H9 (cell line): ENCODE results near the gene C13orf46. TPM values are rescaled to one million over a fixed set of nuclear protein-coding genes. Genes with fewer than 3 reads are reported as not detected.

Experiments used
- DNase-seq: peaks from one replicate; pipeline ENCODE4 v3.0.0-alpha.2; 2017
- H2AFZ ChIP-seq: one replicate; pipeline ENCODE4 v1.6.1; 2013; ENCODE audit warnings: mild to moderate bottlenecking, low read length, control low read depth, moderate library complexity
- H2AK5ac ChIP-seq: 2 replicates; pipeline ENCODE4 v1.6.1; 2013; ENCODE audit warnings: low read length, control low read depth, mixed read lengths; ENCODE audit not compliant: insufficient read length
- H2BK120ac ChIP-seq: one replicate; pipeline ENCODE4 v1.6.1; 2013; ENCODE audit warnings: low read depth, mild to moderate bottlenecking, low read length, control low read depth, inconsistent platforms; ENCODE audit not compliant: poor library complexity, severe bottlenecking
- H2BK12ac ChIP-seq: 2 replicates; pipeline ENCODE4 v1.6.1; 2013; ENCODE audit warnings: low read length, control low read depth, mixed read lengths, low read depth; ENCODE audit not compliant: insufficient read length
- H2BK15ac ChIP-seq: 2 replicates; pipeline ENCODE4 v1.6.1; 2013; ENCODE audit warnings: low read depth, low read length, control low read depth
- H2BK20ac ChIP-seq: one replicate; pipeline ENCODE4 v1.6.1; 2013; ENCODE audit warnings: low read depth, mild to moderate bottlenecking, low read length, control low read depth, inconsistent platforms; ENCODE audit not compliant: poor library complexity, severe bottlenecking
- H2BK5ac ChIP-seq: 2 replicates; pipeline ENCODE4 v1.6.1; 2013; ENCODE audit warnings: low read length, control low read depth, mixed read lengths; ENCODE audit not compliant: insufficient read length
- H3K14ac ChIP-seq: 2 replicates; pipeline ENCODE4 v1.6.1; 2013; ENCODE audit warnings: low read length, control low read depth; ENCODE audit not compliant: insufficient read depth
- H3K18ac ChIP-seq: 2 replicates; pipeline ENCODE4 v1.6.1; 2013; ENCODE audit warnings: low read depth, mild to moderate bottlenecking, mixed read lengths, low read length, control low read depth; ENCODE audit not compliant: insufficient read length
- H3K23ac ChIP-seq: 2 replicates; pipeline ENCODE4 v1.6.1; 2013; ENCODE audit warnings: low read length, control low read depth, mixed read lengths, low read depth; ENCODE audit not compliant: insufficient read length
- H3K23me2 ChIP-seq: 2 replicates; pipeline ENCODE4 v1.6.1; 2013; ENCODE audit warnings: low read depth, mild to moderate bottlenecking, mixed read lengths, low read length, control low read depth; ENCODE audit not compliant: insufficient read length, poor library complexity, severe bottlenecking
- H3K27ac ChIP-seq: 2 replicates; pipeline ENCODE4 v1.5.1; 2013; ENCODE audit warnings: low read length, control low read depth, mixed read lengths, low read depth; ENCODE audit not compliant: insufficient read length
- H3K27me3 ChIP-seq: 2 replicates; pipeline ENCODE4 v1.6.1; 2013; ENCODE audit warnings: low read length, control low read depth, inconsistent platforms; ENCODE audit not compliant: insufficient read depth
- H3K4ac ChIP-seq: 2 replicates; pipeline ENCODE4 v1.6.1; 2013; ENCODE audit warnings: low read depth, mild to moderate bottlenecking, control low read depth, inconsistent platforms, low read length, moderate library complexity
- H3K4me1 ChIP-seq: 2 replicates; pipeline ENCODE4 v1.6.1; 2013; ENCODE audit warnings: low read length, control low read depth, inconsistent platforms; ENCODE audit not compliant: insufficient read depth
- H3K4me2 ChIP-seq: 2 replicates; pipeline ENCODE4 v1.6.1; 2013; ENCODE audit warnings: low read length, control low read depth, mixed read lengths; ENCODE audit not compliant: insufficient read length, insufficient read depth
- H3K56ac ChIP-seq: 2 replicates; pipeline ENCODE4 v1.6.1; 2013; ENCODE audit warnings: low read depth, mild to moderate bottlenecking, mixed read lengths, low read length, control low read depth; ENCODE audit not compliant: insufficient read length
- H3K79me1 ChIP-seq: 2 replicates; pipeline ENCODE4 v1.6.1; 2013; ENCODE audit warnings: low read depth, mild to moderate bottlenecking, moderate library complexity, low read length, control low read depth, inconsistent platforms; ENCODE audit not compliant: insufficient read depth, poor library complexity, severe bottlenecking
- H3K79me2 ChIP-seq: 2 replicates; pipeline ENCODE4 v1.6.1; 2013; ENCODE audit warnings: low read length, control low read depth, inconsistent platforms; ENCODE audit not compliant: insufficient read depth
- H3K9ac ChIP-seq: 2 replicates; pipeline ENCODE4 v1.6.1; 2013; ENCODE audit warnings: low read length, control low read depth, mixed read lengths; ENCODE audit not compliant: insufficient read length; ENCODE audit errors: extremely low read depth
- H3K9me3 ChIP-seq: one replicate; pipeline ENCODE4 v1.6.1; 2013; ENCODE audit warnings: low read depth, low read length, inconsistent platforms; ENCODE audit not compliant: control insufficient read depth
- H3T11ph ChIP-seq: one replicate; pipeline ENCODE4 v1.6.1; 2013; ENCODE audit warnings: mild to moderate bottlenecking, low read length, control low read depth, inconsistent platforms
- H4K20me1 ChIP-seq: one replicate; pipeline ENCODE4 v1.6.1; 2013; ENCODE audit not compliant: control insufficient read depth, insufficient read length, insufficient read depth
- H4K5ac ChIP-seq: 2 replicates; pipeline ENCODE4 v1.6.1; 2013; ENCODE audit warnings: low read depth, mild to moderate bottlenecking, mixed read lengths, low read length, control low read depth; ENCODE audit not compliant: insufficient read length
- H4K8ac ChIP-seq: replicated peaks from 2 replicates; pipeline ENCODE4 v1.6.1; 2013; ENCODE audit warnings: low read length, control low read depth, mixed read lengths, low read depth; ENCODE audit not compliant: insufficient read length
- H4K91ac ChIP-seq: 2 replicates; pipeline ENCODE4 v1.6.1; 2013; ENCODE audit warnings: low read depth, mild to moderate bottlenecking, moderate library complexity, mixed read lengths, low read length, control low read depth; ENCODE audit not compliant: insufficient read length
- H3K27ac Mint-ChIP-seq, 3 experiments: 2 replicates in 2 of 3; 3 replicates in 1 of 3; pipeline ENCODE4 v1.8.0; 2020 to 2021; ENCODE audit warnings: mixed read lengths in 3 of 3, mild to moderate bottlenecking in 1 of 3, moderate library complexity in 1 of 3
- H3K27me3 Mint-ChIP-seq: 2 replicates; pipeline ENCODE4 v1.8.0; 2021; ENCODE audit warnings: low read depth, mild to moderate bottlenecking, moderate library complexity, mixed read lengths
- H3K36me3 Mint-ChIP-seq, 3 experiments: 2 replicates in 2 of 3; 3 replicates in 1 of 3; pipeline ENCODE4 v1.8.0; 2020 to 2021; ENCODE audit warnings: low read depth in 3 of 3, mixed read lengths in 3 of 3; ENCODE audit not compliant: insufficient read depth in 1 of 3
- H3K4me1 Mint-ChIP-seq, 2 experiments: 2 replicates each; pipeline ENCODE4 v1.8.0; 2020; ENCODE audit warnings: mixed read lengths in 2 of 2
- H3K4me3 Mint-ChIP-seq, 2 experiments: 2 replicates in 1 of 2; 3 replicates in 1 of 2; pipeline ENCODE4 v1.8.0; 2020 to 2021; ENCODE audit warnings: mild to moderate bottlenecking in 2 of 2, mixed read lengths in 2 of 2, moderate library complexity in 1 of 2
- H3K9me3 Mint-ChIP-seq, 2 experiments: 2 replicates in 1 of 2; 3 replicates in 1 of 2; pipeline ENCODE4 v1.8.0; 2020; ENCODE audit warnings: mild to moderate bottlenecking in 2 of 2, mixed read lengths in 2 of 2, moderate library complexity in 1 of 2
- CTCF ChIP-seq: fragments of 200-600 bp; sonication (generic); conservative IDR thresholded peaks from 3 replicates; pipeline ENCODE4 v1.8.0; 2021; ENCODE audit warnings: antibody characterized with exemption, mild to moderate bottlenecking
- WGBS: extraction: QIAGEN DNeasy Blood & Tissue Kit; methylation state at CpG from one replicate; pipeline ENCODE4 v1.1.7; 2013; ENCODE audit warnings: missing lambda C conversion rate, low lambda C conversion rate, mixed read lengths; ENCODE audit not compliant: insufficient read length; ENCODE audit errors: extremely low coverage; 5-methylcytosine and 5-hydroxymethylcytosine counted together
- total RNA-seq: library from RNA; stranded (reverse); gene quantifications from 2 replicates; pipeline ENCODE4 v1.2.1, GENCODE V29; 2021

The C13orf46 gene
- total RNA-seq, 1 experiment from 2014 or later, result 0.55 TPM

GRCh38 chr13:113906571-113906970 lies 67.3 kb downstream of the C13orf46 start:
- Histone ChIP-seq H4K8ac (no peak overlapping the region), H3K79me2 (no peaks in the 10 kb centered on the region), H2BK20ac (no peak overlapping the region), H3K14ac (no peak overlapping the region), H2AK5ac (no peak overlapping the region), H3K23me2 (no peaks in the 10 kb centered on the region), H4K91ac (no peak overlapping the region), H3K4me1 (no peaks in the 10 kb centered on the region; the same call in 1 of the 2 replicates), H2BK15ac (no peak overlapping the region), H3K79me1 (no peaks in the 10 kb centered on the region), H2BK5ac (no peak overlapping the region), H2AFZ (no peak overlapping the region), H3K18ac (no peak overlapping the region), H3K9ac (no peak overlapping the region), H4K20me1 (no peaks in the 10 kb centered on the region), H2BK120ac (no peak overlapping the region), H3T11ph (no peak overlapping the region), H3K4me2 (no peak overlapping the region), H3K9me3 (no peaks in the 10 kb centered on the region), H3K4ac (no peak overlapping the region), H2BK12ac (no peak overlapping the region), H4K5ac (no peak overlapping the region), H3K23ac (no peak overlapping the region), H3K27ac (no peak overlapping the region), H3K56ac (no peak overlapping the region), H3K27me3 (no peaks in the 10 kb centered on the region)
- no peak for TF ChIP-seq CTCF
- Mint-ChIP-seq H3K27ac (no peak overlapping the region), H3K4me3 (no peak overlapping the region), H3K9me3 (peaks cover 0 to 4% of the 10 kb centered on the region in 2 experiments; a peak in 1 of 5 replicates), H3K27me3 (peaks cover 3% of the 10 kb centered on the region; the same call in 1 of the 2 replicates), H3K4me1 (peaks cover 16 to 24% of the 10 kb centered on the region in 2 experiments), H3K36me3 (peaks cover 0 to 3% (median 0%) of the 10 kb centered on the region in 3 experiments; a peak in 2 of 7 replicates)
- WGBS, result no CpG with 5 or more reads among the region's 4 CpGs
- no peak for DNase-seq
